Duodenal mucosa (tissue), 2 donors: ENCODE data around the gene HSD17B1.
A peak's percentile ranks its signal among the peaks of the same experiment; 100 is the strongest.

Source experiments
- H3K27ac ChIP-seq: one replicate; pipeline ENCODE4 v1.7.0; 2013; ENCODE audit warnings: low read depth, low read length
- H3K27me3 ChIP-seq, 2 donors: one replicate each; pipeline ENCODE4 v1.7.0; 2013; ENCODE audit warnings: low read length in 2 of 2, control low read depth in 1 of 2; ENCODE audit not compliant: insufficient read depth in 2 of 2, control insufficient read depth in 1 of 2
- H3K36me3 ChIP-seq, 2 donors: one replicate each; pipeline ENCODE4 v1.7.0; 2013; ENCODE audit warnings: low read length in 2 of 2, control low read depth in 1 of 2; ENCODE audit not compliant: insufficient read depth in 2 of 2, control insufficient read depth in 1 of 2
- H3K4me1 ChIP-seq, 2 donors: one replicate each; pipeline ENCODE4 v1.7.0; 2013; ENCODE audit warnings: low read length in 2 of 2, control low read depth in 1 of 2; ENCODE audit not compliant: insufficient read depth in 2 of 2, control insufficient read depth in 1 of 2
- H3K4me3 ChIP-seq, 2 donors: one replicate each; pipeline ENCODE4 v1.7.0; 2013; ENCODE audit warnings: low read length in 2 of 2, low read depth in 1 of 2
- H3K9ac ChIP-seq, 2 donors: one replicate each; pipeline ENCODE4 v1.7.0; 2013; ENCODE audit warnings: low read length in 2 of 2, low read depth in 1 of 2
- H3K9me3 ChIP-seq, 2 donors: one replicate each; pipeline ENCODE4 v1.7.0; 2013; ENCODE audit warnings: low read length in 2 of 2, control low read depth in 1 of 2; ENCODE audit not compliant: control insufficient read depth in 1 of 2

The HSD17B1 gene

GRCh38 chr17:42522798-42523278, 29.9 kb upstream of the HSD17B1 start:
- no peaks in the 10 kb centered on the region for H3K9me3 ChIP-seq
- no peak overlapping the region for H3K4me3 ChIP-seq
- peak overlapping the region; percentile 82 for H3K27ac ChIP-seq
- peaks cover 7 to 12% of the 10 kb centered on the region in 2 donors for H3K36me3 ChIP-seq
- no peaks in the 10 kb centered on the region for H3K27me3 ChIP-seq
- no peak overlapping the region for H3K9ac ChIP-seq
- peaks cover 41 to 57% of the 10 kb centered on the region in 2 donors for H3K4me1 ChIP-seq

GRCh38 chr17:42525221-42525620, 27.5 kb upstream of the HSD17B1 start:
- Histone ChIP-seq H3K9me3 (no peaks in the 10 kb centered on the region), H3K4me3 (no peak overlapping the region), H3K36me3 (peaks cover 7 to 12% of the 10 kb centered on the region in 2 donors), H3K9ac (no peak overlapping the region), H3K4me1 (peaks cover 17 to 39% of the 10 kb centered on the region in 2 donors), H3K27ac (no peak overlapping the region), H3K27me3 (no peaks in the 10 kb centered on the region)

GRCh38 chr17:42526031-42526444, 26.7 kb upstream of the HSD17B1 start:
- Histone ChIP-seq H3K9me3 (no peaks in the 10 kb centered on the region), H3K36me3 (peaks cover 7 to 10% of the 10 kb centered on the region in 2 donors), H3K27me3 (no peaks in the 10 kb centered on the region), H3K4me3 (no peak overlapping the region), H3K4me1 (peaks cover 9 to 37% of the 10 kb centered on the region in 2 donors), H3K27ac (no peak overlapping the region), H3K9ac (no peak overlapping the region)

GRCh38 chr17:42527932-42528331, 24.8 kb upstream of the HSD17B1 start:
- Histone ChIP-seq H3K9me3 (no peaks in the 10 kb centered on the region), H3K4me3 (no peak overlapping the region), H3K27ac (no peak overlapping the region), H3K27me3 (no peaks in the 10 kb centered on the region), H3K4me1 (peaks cover 6 to 28% of the 10 kb centered on the region in 2 donors), H3K9ac (no peak overlapping the region), H3K36me3 (no peaks in the 10 kb centered on the region)

- Histone ChIP-seq H3K4me3 (no peak overlapping the region), H3K9me3 (no peaks in the 10 kb centered on the region), H3K9ac (no peak overlapping the region), H3K27ac (no peak overlapping the region), H3K36me3 (no peaks in the 10 kb centered on the region), H3K4me1 (peaks cover 6 to 26% of the 10 kb centered on the region in 2 donors), H3K27me3 (no peaks in the 10 kb centered on the region)
These were observed 23.7 kb upstream of the HSD17B1 start for GRCh38 chr17:42529061-42529460.

- Histone ChIP-seq H3K36me3 (no peaks in the 10 kb centered on the region), H3K4me3 (peak overlapping the region in 1 of 2 donors; percentile 1), H3K4me1 (peaks cover 13 to 38% of the 10 kb centered on the region in 2 donors), H3K27ac (no peak overlapping the region), H3K9ac (no peak overlapping the region), H3K27me3 (no peaks in the 10 kb centered on the region), H3K9me3 (no peaks in the 10 kb centered on the region)
These were observed 21.7 kb upstream of the HSD17B1 start for GRCh38 chr17:42530952-42531454.

- H3K9ac ChIP-seq, result peak overlapping the region in 1 of 2 donors; percentile 69
- H3K4me3 ChIP-seq, result peak overlapping the region; percentile 42 to 68
- H3K4me1 ChIP-seq, result peaks cover 15 to 39% of the 10 kb centered on the region in 2 donors
- peak overlapping the region; percentile 72 for H3K27ac ChIP-seq
- no peaks in the 10 kb centered on the region for H3K27me3 ChIP-seq
- H3K9me3 ChIP-seq, result no peaks in the 10 kb centered on the region
- H3K36me3 ChIP-seq, result no peaks in the 10 kb centered on the region
These were observed 21.0 kb upstream of the HSD17B1 start for GRCh38 chr17:42531455-42532354.

GRCh38 chr17:42535155-42536047, 17.3 kb upstream of the HSD17B1 start:
- peak overlapping the region; percentile 65 to 92 for H3K9ac ChIP-seq

GRCh38 chr17:42536048-42536371, 16.7 kb upstream of the HSD17B1 start, which contains the start of gene NAGLU:
Gene NAGLU, plus strand, starts transcription at chr17:42536241. Its CDS starts 32 bp downstream, at chr17:42536273.
- H3K4me1 ChIP-seq, result peaks cover 27 to 33% of the 10 kb centered on the region in 2 donors
- H3K36me3 ChIP-seq, result peaks cover 0 to 17% of the 10 kb centered on the region in 2 donors
- peak within 1 kb of the TSS; percentile 81 to 92 for H3K9ac ChIP-seq
- peak within 1 kb of the TSS; percentile 88 for H3K27ac ChIP-seq
- H3K4me3 ChIP-seq, result peak within 1 kb of the TSS; percentile 87 to 89
- no peaks in the 10 kb centered on the region for H3K27me3 ChIP-seq
- no peaks in the 10 kb centered on the region for H3K9me3 ChIP-seq

More at GRCh38 chr17:42535155-42536047, 17.3 kb upstream of the HSD17B1 start:
- peaks cover 23 to 35% of the 10 kb centered on the region in 2 donors for H3K4me1 ChIP-seq
- peak overlapping the region; percentile 88 for H3K27ac ChIP-seq
- H3K27me3 ChIP-seq, result no peaks in the 10 kb centered on the region
- H3K4me3 ChIP-seq, result peak overlapping the region; percentile 87 to 89
- no peaks in the 10 kb centered on the region for H3K9me3 ChIP-seq
- peaks cover 0 to 15% of the 10 kb centered on the region in 2 donors for H3K36me3 ChIP-seq
